HG03066 (cell line): ENCODE results near the gene LRFN5.
"Not testable (repeated sequence)": the region's sequence is repeated elsewhere in the genome, so short reads cannot be mapped to it uniquely, and the experiment has no call there.

Experiments
- ATAC-seq: cut with Tn5 transposase; IDR thresholded peaks from one replicate; pipeline ENCODE4 v1.9.1; 2021; ENCODE audit warnings: low read depth; ENCODE audit not compliant: unreplicated experiment

Gene LRFN5

DNA sequence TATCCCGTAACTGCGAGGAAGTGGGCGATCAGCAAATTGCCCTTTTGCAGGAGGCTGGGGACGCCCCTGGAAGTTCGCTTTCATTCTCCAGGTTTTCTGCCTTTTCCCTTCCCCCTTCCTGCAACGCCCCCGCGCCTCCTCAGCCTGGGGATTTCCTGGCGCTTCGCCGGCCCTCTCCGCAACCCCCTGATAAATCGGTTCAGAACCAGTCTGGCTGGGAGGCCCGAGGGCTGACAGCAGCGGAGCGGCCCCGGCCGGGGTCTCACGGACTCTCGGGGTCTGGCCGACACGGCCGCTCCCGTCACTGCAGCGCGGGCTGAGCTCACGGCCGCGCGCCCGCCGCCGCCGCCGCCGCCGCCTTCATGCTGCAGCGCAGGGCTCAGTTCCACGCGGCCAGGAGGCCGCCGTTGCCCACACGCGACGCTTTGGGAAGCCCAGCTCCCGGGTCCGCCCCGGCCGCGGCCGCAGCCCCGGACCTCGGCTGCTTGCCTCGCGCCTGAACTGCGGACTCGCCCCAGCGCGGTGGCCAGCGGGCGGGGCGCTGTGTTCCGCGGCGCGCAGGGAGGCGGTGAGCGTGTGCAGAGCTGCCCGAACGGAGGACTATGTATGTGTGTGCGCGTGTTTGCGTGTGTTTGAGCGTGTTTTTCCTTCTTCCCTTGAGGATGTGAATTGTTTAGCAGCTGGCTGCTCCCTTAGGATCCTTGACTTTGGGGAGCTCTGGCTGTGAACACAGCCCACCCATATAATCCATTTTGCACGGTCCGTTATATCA, at the start of gene LRFN5:
TSS of gene LRFN5 (plus strand) at position 345 of the 772 bp plus-strand sequence.
- no peak for ATAC-seq

GRCh38 chr14:41558490-41558889, 48.2 kb upstream of the LRFN5 start:
- ATAC-seq = no peak

- ATAC-seq = not testable (repeated sequence)
Measured at GRCh38 chr14:41566864-41567263, 39.8 kb upstream of the LRFN5 start.

DNA sequence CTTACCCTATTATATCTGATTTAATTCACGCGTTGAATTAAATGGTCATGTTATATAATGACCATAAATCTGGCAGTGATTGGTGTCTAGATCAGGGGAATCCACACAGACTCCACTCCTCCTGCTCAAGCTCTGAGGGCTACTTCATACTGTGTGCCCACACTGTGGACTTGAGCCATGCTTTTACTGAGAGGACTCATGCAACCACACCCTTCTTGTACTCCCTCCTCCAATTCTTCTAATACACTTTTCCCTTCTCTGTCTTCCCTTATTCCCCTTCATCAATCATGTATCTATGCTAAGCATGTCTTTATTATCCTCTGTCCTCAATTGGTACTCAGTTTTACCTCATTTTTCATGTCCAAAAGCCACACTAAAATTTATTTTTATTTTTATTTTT, 37.7 kb upstream of the LRFN5 start:
- no peak for ATAC-seq

GRCh38 chr14:41570415-41571155, 36.1 kb upstream of the LRFN5 start:
- no peak for ATAC-seq

GRCh38 chr14:41586237-41586636, 20.4 kb upstream of the LRFN5 start:
- ATAC-seq = no peak

DNA sequence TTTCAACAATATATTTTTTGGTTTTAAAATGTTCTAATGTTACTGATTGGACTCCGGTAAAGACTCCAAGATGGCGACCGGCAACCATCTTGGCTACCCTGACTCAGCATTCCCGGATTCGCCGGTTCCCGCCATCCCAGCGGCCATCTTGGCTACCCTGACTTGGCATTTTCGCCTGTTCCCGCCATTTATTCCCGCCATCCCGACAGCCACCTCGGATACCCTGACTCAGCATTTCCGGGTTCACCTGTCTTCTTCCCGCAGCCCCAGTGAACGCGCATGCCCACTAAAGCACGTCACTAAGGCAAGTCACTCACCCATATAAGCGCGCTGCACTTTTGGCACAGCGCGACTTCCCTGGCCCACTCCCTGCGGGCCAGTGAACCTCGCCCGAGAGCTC, 9.0 kb upstream of the LRFN5 start:
- ATAC-seq = no peak

- not testable (repeated sequence) for ATAC-seq
Measured at GRCh38 chr14:41599805-41600385, 6.8 kb upstream of the LRFN5 start.

GRCh38 chr14:41604721-41605531, 1.8 kb upstream of the LRFN5 start:
- no peak for ATAC-seq

DNA sequence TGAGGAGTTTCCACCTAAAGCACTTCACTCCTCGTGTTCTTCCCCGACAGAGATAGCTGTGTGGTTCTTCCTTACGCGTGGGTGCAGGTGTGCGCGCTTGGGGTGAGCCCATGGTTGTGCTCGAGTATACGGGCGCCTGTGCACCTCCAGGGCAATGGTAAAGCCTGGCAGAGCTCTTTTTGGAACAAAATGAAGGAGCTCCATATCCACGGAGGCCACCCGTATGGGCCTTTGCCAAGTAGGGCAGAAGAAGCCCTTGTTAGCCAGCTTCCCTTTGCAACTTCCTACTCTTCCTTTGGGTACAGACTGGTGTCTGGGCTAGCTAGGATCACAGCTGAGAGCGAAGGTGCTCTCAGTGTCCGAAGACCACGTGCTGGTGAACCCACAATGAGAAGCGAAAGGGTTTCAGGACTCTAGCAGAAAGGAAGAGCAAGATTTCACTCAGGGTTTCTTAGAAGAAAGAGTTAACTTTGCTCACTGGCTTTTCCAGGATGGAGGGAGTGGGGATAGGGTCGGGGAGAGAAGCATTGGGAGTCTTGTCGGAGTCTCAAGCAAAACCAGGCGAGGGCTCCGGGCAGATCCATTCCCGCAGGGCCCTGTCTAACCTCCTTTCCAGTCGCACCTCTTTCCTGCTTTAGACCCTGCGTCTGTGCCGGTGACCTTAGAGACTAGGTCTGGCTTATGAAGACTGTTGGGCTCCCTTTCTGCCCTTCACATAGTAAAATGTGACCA, 960 bp upstream of the LRFN5 start:
- no peak for ATAC-seq

DNA sequence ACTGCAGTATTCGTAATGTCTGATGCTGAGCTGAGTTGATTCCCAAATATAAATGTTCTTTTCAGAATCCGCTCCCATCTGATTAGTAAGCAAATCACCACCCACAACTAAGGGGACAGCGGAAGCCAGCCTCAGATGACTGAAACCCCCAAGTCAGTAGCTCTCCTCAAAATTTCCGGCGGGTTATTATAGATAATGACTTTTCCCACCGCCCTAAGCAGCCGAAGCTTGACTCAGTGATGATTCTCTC, 469 bp upstream of the LRFN5 start:
- ATAC-seq = no peak

GRCh38 chr14:41607304-41607775, 664 bp downstream of the LRFN5 start:
- no peak for ATAC-seq

DNA sequence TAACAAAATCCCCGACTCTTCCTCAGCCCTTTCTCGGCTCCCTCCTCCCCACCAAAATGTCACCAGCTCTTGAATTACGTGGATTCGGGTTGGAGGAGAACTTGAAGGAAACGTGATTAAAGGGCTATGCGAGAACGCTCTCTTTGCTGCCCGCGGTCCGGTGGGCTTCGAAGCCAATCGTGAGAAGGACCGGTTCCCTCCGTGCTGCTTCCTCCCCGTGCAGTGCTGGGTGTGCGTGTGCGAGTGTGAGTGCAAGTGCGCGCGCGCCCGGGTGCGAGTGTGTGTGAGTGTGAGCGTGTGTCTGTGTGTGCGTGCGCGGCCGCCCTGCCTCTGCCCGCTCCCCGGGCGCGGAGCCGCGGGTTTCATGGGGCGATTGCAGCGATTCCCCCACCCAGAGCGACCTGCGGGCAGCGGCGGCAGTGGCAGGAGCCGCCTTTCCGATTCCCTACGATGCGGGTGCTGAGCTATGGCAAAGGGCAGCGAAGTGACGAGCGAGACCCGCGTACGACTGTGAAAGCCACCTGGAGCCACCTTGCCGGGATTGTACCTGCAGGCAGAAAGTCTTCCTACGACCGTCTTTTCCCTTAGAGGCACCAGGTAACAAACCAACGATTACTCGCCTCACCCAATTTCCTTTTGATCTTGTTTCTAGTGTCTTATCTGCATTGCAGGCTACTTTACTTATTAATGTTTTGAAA, 1.4 kb downstream of the LRFN5 start:
- ATAC-seq = no peak

DNA sequence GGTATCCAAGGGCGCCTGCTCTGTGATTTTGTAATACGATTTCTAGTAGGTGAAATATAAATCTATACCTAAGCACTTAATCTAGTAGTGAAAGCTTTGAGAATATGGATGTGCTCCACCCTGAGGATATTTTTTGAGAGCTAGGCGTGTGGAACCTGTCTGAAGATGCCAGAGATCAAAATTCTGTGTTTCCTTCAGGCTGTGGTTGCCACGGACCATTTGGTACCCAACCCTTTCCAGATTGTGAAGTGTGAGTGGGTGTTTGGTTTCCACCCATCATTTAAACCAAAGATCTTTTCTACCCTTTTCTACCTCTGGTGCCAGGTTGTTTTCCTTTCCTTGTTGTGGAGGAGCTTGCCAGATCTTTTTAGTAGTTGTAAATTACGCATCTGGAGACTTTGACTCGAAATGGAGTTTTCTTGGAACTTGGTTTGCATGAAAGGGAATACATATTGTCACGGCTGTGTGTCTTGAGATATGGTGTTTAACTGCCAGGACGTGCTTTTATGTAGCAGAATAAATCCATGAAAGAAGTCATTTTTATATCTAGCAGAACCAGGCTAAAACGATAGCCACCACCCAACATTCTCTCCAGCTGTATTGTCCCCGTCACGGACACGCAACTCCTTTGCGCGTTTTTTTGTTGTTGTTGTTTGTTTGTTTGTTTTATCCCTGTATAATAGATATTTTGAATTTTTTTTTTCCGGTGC, 2.2 kb downstream of the LRFN5 start:
- no peak for ATAC-seq

- ATAC-seq = no peak
Measured at GRCh38 chr14:41609704-41610183, 3.1 kb downstream of the LRFN5 start.

DNA sequence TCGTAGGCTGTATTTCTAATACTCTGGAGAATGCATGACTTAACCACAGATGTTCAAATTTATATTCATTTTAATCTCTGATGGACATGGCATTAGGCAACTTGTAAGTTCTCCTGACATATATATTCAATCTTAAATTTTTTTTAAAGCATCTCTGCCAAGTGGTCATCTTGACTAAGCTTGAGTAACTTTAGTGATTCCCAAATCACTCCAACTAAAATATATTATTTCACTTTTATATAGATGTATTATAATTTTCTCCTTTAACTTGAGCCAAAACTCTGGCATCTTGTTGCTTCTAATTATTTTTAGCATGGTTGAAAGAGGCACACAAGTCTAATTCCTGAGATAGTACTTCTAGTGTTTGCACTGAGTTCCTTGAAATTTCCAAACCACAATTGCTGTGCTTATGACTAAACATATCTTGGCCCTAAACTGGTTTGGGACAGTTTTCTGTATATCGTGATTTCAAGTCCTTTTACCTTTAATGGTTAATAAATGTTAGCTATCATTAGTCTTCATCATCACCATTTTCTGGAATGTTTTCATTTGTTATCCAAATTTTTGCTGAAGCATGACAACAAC, 8.4 kb downstream of the LRFN5 start:
- no peak for ATAC-seq

GRCh38 chr14:41623736-41624135, 17.1 kb downstream of the LRFN5 start:
- ATAC-seq = no peak

GRCh38 chr14:41629876-41630275, 23.2 kb downstream of the LRFN5 start:
- ATAC-seq = no peak

- no peak for ATAC-seq
Measured at GRCh38 chr14:41634286-41634685, 27.6 kb downstream of the LRFN5 start.
